B cell (primary cell): ENCODE data around the gene CEMIP.

Experiments used
- CTCF ChIP-seq: fragments of 200-600 bp; IDR thresholded peaks from one replicate; pipeline ENCODE4 v1.8.0; 2022; ENCODE audit warnings: antibody characterized with exemption, mild to moderate bottlenecking
- EZH2 ChIP-seq: IDR thresholded peaks from 2 replicates; pipeline ENCODE4 v1.6.1; 2012; ENCODE audit warnings: borderline replicate concordance, low read depth, mild to moderate bottlenecking, moderate library complexity, low read length; ENCODE audit not compliant: insufficient read depth, poor library complexity, severe bottlenecking

GRCh38 chr15:80752204-80752603 is 27.0 kb upstream of the CEMIP start:
- no peak for TF ChIP-seq CTCF
- TF ChIP-seq EZH2: no peak
